ENCODE data around the gene TAL2. TPM values are rescaled to one million over a fixed set of nuclear protein-coding genes. Genes with fewer than 3 reads are reported as not detected.

TAL2 gene
- total and polyA plus RNA-seq, 9 of the 15 experiments (the other 6 are each of a cell fraction or from before 2014, with no cell fraction given): 0.21 to 3.7 (median 1.1) TPM; not detected in 1

DNA sequence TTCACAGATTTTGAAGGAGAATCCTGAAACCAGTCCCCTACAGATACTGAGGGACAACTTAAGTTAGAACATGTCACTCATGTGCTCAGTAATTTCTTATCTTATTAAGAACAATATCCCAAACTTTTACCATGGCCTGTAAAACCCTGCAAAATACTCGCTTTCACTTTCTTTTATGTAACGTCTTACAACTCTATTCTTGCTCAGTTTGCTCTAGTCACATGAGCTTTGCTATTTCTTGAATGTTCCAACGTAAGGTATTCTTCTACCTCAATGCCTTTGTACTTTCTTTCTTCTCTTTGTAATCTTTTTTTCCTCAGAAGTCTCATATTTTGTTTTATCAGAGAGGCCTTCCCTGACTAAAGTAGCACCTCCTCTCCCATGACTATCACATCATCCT lies 46.1 kb downstream of the TAL2 start:
- H3K27ac ChIP-seq (ENCODE audit: extremely low read depth, low read depth, low read length): no peak overlapping the region

More for the DNA sequence above, 46.1 kb downstream of the TAL2 start:
- H3K27me3 ChIP-seq (ENCODE audit: control insufficient read depth in 2 of 2, insufficient read depth in 2 of 2, low read length in 2 of 2): no peaks in the 10 kb centered on the region
- DNase-seq (ENCODE audit: extremely low read depth in 1 of 4, low spot score in 3 of 4) (no peak), FAIRE-seq (no peak), ATAC-seq (no peak)
- WGBS (ENCODE audit: insufficient coverage, low coverage, missing lambda C conversion rate): 91% methylated on average over 3 of the region's 3 CpGs
- peaks cover 11% of the 10 kb centered on the region; the same call in 2 of the 3 replicates for H3K79me2 ChIP-seq (ENCODE audit: control insufficient read depth, insufficient read depth, low read length)
- no peaks in the 10 kb centered on the region for H4K20me1 ChIP-seq (replicated peaks; ENCODE audit: control insufficient read depth, insufficient read depth, low read length)
- intact Hi-C loops (cut with micrococcal nuclease): no loop called here
- H3K4me3 ChIP-seq: no peak overlapping the region
- in situ Hi-C loops (cut with MboI): no loop called here
- POLR2A ChIA-PET: interaction anchor here (0.5 kb wide), 1 partner anchor 62 kb away, joined by 3 read pairs; no protein-coding TSS in a partner anchor
- BruUV-seq (replicated peaks): no TSS peak
- H3K9me1 ChIP-seq (ENCODE audit: control insufficient read depth, insufficient read depth, low read length): no peaks in the 10 kb centered on the region
- H3K36me3 ChIP-seq (ENCODE audit: control insufficient read depth, insufficient read depth, low read length): peaks cover 25% of the 10 kb centered on the region; the same call in 2 of the 3 replicates
- CTCF ChIA-PET (ENCODE audit: low intra/inter-chr PET ratio): no interaction called here
- H3K9ac ChIP-seq (ENCODE audit: insufficient read depth in 1 of 2, low read depth in 2 of 2, low read length in 2 of 2): no peak overlapping the region
- no peaks in the 10 kb centered on the region for H3K9me3 ChIP-seq (replicated peaks; ENCODE audit: control insufficient read depth, insufficient read depth, low read depth, low read length)
- peaks cover 0 to 12% of the 10 kb centered on the region in 2 experiments; a peak in 1 of 5 replicates for H3K4me1 ChIP-seq (replicated peaks in 1 of 2; ENCODE audit: control insufficient read depth in 2 of 2, insufficient read depth in 2 of 2, low read length in 2 of 2)
- TF ChIP-seq IRF2 (CRISPR knock-in tag; IDR thresholded peaks at IDR 0.05): no peak
- TF ChIP-seq PCBP2 (IDR thresholded peaks at IDR 0.05; ENCODE audit: low read depth, low read length, poor library complexity, severe bottlenecking): no peak
- TF ChIP-seq TAF1 (IDR thresholded peaks at IDR 0.05; ENCODE audit: control insufficient read depth, extremely low read depth, insufficient read depth, low read length, severe bottlenecking): no peak
- no peak for TF ChIP-seq XRCC3 (IDR thresholded peaks at IDR 0.05)
- TF ChIP-seq NCOR1 (IDR thresholded peaks at IDR 0.05): no peak
- TF ChIP-seq, protein P1, sequence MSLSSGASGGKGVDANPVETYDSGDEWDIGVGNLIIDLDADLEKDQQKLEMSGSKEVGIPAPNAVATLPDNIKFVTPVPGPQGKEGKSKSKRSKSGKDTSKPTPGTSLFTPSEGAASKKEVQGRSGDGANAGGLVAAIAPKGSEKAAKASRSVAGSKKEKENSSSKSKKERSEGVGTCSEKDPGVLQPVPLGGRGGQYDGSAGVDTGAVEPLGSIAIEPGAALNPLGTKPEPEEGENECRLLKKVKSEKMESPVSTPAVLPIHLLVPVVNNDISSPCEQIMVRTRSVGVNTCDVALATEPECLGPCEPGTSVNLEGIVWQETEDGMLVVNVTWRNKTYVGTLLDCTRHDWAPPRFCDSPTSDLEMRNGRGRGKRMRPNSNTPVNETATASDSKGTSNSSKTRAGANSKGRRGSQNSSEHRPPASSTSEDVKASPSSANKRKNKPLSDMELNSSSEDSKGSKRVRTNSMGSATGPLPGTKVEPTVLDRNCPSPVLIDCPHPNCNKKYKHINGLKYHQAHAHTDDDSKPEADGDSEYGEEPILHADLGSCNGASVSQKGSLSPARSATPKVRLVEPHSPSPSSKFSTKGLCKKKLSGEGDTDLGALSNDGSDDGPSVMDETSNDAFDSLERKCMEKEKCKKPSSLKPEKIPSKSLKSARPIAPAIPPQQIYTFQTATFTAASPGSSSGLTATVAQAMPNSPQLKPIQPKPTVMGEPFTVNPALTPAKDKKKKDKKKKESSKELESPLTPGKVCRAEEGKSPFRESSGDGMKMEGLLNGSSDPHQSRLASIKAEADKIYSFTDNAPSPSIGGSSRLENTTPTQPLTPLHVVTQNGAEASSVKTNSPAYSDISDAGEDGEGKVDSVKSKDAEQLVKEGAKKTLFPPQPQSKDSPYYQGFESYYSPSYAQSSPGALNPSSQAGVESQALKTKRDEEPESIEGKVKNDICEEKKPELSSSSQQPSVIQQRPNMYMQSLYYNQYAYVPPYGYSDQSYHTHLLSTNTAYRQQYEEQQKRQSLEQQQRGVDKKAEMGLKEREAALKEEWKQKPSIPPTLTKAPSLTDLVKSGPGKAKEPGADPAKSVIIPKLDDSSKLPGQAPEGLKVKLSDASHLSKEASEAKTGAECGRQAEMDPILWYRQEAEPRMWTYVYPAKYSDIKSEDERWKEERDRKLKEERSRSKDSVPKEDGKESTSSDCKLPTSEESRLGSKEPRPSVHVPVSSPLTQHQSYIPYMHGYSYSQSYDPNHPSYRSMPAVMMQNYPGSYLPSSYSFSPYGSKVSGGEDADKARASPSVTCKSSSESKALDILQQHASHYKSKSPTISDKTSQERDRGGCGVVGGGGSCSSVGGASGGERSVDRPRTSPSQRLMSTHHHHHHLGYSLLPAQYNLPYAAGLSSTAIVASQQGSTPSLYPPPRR (CRISPR knock-in tag; IDR thresholded peaks at IDR 0.05; ENCODE audit: borderline replicate concordance): no peak
- TF ChIP-seq DMBX1 (CRISPR knock-in tag; IDR thresholded peaks at IDR 0.05; ENCODE audit: borderline replicate concordance): no peak
- no peak for TF ChIP-seq ZBTB17 (CRISPR knock-in tag; IDR thresholded peaks at IDR 0.05)
- no peak for TF ChIP-seq BRCA1 (IDR thresholded peaks at IDR 0.05)
- no peak for TF ChIP-seq BRCA1 (CRISPR knock-in tag; IDR thresholded peaks at IDR 0.05)
- TF ChIP-seq TAF7 (tag; IDR thresholded peaks at IDR 0.05): no peak
- TF ChIP-seq ZNF41 (CRISPR knock-in tag; conservative IDR thresholded peaks at IDR 0.05): no peak
- no peak for TF ChIP-seq XRCC4 (IDR thresholded peaks at IDR 0.05; ENCODE audit: extremely low read depth, insufficient read depth, insufficient read length)
- TF ChIP-seq KDM4B (IDR thresholded peaks at IDR 0.05; ENCODE audit: borderline replicate concordance in 2 of 2, low read depth in 1 of 2): no peak
- TF ChIP-seq KDM5B (IDR thresholded peaks at IDR 0.05; ENCODE audit: insufficient replicate concordance, low read depth, low read length): no peak
- TF ChIP-seq MBD2 (IDR thresholded peaks at IDR 0.05; ENCODE audit: borderline replicate concordance, low read depth): no peak
- TF ChIP-seq JUND (IDR thresholded peaks at IDR 0.05; ENCODE audit: borderline replicate concordance, low read depth, low read length): no peak
- no peak for TF ChIP-seq JUND (tag; IDR thresholded peaks at IDR 0.05; ENCODE audit: borderline replicate concordance, low read depth, low read length)
- TF ChIP-seq NCOA1 (IDR thresholded peaks at IDR 0.05; ENCODE audit: low read depth): no peak
- TF ChIP-seq SMAD4 (CRISPR knock-in tag; conservative IDR thresholded peaks at IDR 0.05): no peak
- H2AFZ ChIP-seq (ENCODE audit: low read depth, low read length): no peak overlapping the region
- no peak overlapping the region for H3K4me2 ChIP-seq (ENCODE audit: insufficient read depth, low read length)

All from K562 (cell line).